ENCODE results near the gene IPCEF1.
A peak's percentile ranks its signal among the peaks of the same experiment; 100 is the strongest.
"Not testable (repeated sequence)": the region's sequence is repeated elsewhere in the genome, so short reads cannot be mapped to it uniquely, and the experiment has no call there.

IPCEF1 gene

DNA sequence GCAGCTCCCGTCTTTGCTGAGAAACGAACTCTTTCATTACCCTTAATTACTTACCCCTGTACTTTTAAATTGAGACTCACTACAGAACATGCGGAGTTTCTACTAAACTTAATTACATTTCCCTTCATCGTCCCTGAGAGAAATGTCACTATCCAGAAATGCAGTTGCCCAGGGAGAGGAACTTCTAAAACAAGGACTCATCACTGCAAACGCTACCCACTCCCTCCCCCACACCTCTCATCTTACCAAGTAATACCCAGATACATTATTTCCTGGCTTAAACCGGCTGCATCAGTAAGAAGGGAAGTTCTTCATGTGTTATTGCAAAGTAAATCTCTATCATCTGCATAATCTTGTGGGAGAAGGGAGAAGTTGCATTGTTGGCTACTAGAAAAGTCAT lies 138.3 kb downstream of the IPCEF1 start:
- DNase-seq, result peak; percentile 74 to 81 (median 79)

DNA sequence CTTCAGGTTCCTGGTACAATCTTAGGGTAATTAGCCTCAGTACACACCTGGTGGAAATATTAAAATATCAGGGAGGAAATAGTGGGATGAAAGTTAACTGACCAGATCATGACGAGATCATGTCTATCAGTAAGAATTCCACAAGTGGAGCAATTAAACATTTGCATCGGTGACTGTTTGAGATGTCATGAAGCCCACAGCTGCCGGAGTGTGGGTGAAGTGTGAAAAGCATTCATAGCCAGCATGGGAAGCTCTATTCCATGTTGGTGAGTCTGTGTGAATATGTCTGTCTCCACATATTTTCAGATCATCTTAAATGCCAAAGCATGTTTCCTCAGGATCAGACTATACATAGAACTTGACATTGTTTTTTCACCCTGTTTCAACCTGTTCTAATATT lies 142.8 kb downstream of the IPCEF1 start:
- DNase-seq, result no peak

- DNase-seq, result no peak
Measured at GRCh38 chr6:154210678-154211077, 145.9 kb downstream of the IPCEF1 start.

DNA sequence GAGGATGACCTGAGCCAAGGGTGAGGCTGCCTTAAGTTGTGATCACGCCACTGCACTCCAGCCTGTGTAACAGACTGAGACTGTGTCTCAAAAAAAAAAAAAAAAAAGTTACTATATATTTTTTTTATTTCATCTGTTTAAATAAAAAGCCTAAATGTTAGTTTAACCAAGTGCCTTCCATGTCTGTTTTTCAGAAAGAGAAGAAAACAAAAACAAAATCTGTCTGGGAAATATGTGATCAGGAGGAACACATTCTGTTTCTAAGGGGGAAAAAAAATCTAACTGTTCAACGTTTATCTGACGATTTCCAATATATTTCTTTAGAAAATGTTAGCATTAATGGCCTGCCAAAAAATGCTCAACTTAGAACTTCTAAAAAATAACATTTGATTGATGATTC lies 147.0 kb downstream of the IPCEF1 start:
- DNase-seq, result no peak

- DNase-seq, result no peak
Measured at GRCh38 chr6:154206996-154207395, 149.6 kb downstream of the IPCEF1 start.

DNA sequence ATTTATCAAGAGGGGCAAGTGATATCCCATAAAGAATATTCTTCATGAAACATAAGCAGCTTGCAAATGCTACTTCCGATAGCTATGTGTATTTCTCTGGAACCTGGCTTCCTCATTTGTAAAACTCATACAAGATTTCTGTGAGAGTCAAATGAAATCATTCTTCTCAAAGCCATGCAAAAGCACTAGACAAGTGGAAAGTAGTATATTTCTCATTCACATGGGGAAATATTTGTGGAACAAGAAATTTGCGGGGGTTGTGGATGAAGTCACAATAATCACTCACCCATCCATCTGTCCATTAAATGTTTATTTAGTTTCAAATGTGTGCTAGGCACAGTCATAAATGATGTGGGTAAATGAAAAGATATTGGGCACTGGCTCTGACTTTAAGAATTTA lies 150.5 kb downstream of the IPCEF1 start:
- peak; percentile 22 to 67 (median 38) for DNase-seq

DNA sequence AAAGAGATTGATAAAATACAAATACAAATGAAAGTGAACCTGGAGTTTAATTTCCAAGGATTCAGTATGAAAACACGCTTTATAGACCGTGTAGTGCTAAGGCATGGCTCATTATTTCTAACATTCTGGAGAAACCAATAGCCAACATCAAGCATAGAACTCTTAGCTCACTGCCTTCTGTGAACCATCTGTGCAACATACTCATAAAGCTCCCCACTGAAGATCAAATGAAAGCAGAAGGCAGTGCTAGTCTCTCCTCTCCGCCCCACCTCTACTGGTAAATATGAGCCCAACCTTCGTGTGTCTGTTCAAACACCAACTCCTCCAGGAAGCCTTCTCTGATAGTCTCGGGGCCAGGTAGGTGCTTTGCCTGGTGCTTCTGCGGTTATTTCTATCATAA lies 153.6 kb downstream of the IPCEF1 start:
- no peak for DNase-seq

DNA sequence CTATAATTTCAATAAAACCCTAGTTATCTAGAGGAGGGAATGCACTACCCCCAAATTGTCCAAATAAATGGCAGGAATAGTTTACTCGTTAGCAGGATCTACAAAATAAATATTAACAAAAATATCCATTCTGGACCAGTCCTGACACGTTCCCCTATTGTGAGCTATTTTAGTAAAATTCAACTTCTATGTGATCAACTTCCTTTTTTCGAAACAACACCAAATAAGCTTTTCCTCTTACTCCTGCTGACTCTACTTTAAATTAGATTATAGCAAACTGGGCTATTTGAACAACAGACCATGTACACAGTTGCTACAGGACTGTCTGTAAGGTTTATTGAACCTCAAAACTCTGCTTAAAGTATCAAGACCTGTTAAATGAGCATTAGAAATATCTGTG lies 154.3 kb downstream of the IPCEF1 start:
- DNase-seq, result peak in 2 of 3 donors; percentile 47 to 48

DNA sequence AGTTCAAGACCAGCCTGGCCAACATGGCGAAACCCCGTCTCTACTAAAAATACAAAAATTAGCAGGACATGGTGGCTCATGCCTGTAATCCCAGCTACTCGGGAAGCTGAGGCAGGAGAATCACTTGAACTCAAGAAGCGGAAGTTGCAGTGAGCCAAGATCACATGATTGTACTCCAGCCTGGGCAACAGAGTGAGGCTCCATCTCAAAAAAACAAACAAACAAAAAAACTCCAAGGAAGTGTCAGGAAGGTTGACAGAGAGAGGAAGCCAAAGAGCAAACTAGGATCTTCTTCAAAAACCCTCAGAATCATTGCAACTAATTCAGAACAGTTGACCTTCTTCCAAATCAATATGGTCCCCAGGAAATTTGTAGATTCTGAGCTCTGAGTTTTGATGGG lies 154.9 kb downstream of the IPCEF1 start:
- peak; percentile 39 to 61 (median 56) for DNase-seq

GRCh38 chr6:154197196-154197860 lies 159.3 kb downstream of the IPCEF1 start:
- DNase-seq, result peak; percentile 56 to 92 (median 74)

- no peak for DNase-seq
Measured at GRCh38 chr6:154196333-154196885, 160.2 kb downstream of the IPCEF1 start.

- DNase-seq, result no peak
Measured at GRCh38 chr6:154187714-154188113, 168.9 kb downstream of the IPCEF1 start.

GRCh38 chr6:154187203-154187602 lies 169.4 kb downstream of the IPCEF1 start:
- DNase-seq, result no peak

GRCh38 chr6:154179434-154179833 lies 177.2 kb downstream of the IPCEF1 start:
- DNase-seq, result no peak

DNA sequence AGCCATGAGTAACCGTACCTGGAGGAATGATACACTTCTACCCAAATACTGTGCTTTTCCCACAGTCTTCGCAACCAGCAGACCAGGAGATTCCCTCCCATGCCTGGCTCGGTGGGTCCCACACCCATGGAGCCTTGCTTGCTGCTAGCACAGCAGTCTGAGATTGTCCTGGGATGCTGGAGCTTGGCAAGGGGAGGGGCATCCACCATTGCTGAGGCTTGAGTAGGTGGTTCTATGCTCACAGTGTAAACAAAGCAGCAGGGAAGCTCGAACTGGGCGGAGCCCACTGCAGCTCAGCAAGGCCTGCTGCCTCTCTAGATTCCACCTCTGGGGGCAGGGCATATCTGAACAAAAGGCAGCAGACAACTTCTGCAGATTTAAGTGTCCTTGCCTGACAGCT lies 184.2 kb downstream of the IPCEF1 start:
- not testable (repeated sequence) for DNase-seq

DNA sequence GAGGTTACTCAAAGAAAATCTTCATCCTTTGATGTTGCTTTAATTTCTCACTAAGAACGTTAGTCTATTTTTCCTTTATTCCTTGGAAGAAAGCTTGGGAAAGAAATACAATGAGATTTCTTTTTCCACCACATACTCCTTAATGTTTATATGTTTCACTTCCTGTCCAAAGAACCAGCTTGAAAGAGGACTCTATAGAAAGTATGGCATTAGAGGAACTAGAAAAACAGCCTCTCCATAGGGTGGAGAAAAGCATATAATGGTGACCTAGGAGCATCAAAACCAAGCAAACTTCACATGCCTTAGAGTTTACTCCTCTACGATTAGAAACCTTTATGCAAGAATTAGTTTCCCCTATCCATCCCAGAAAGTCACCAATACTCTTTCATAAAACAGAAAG lies 186.5 kb downstream of the IPCEF1 start:
- no peak for DNase-seq

DNA sequence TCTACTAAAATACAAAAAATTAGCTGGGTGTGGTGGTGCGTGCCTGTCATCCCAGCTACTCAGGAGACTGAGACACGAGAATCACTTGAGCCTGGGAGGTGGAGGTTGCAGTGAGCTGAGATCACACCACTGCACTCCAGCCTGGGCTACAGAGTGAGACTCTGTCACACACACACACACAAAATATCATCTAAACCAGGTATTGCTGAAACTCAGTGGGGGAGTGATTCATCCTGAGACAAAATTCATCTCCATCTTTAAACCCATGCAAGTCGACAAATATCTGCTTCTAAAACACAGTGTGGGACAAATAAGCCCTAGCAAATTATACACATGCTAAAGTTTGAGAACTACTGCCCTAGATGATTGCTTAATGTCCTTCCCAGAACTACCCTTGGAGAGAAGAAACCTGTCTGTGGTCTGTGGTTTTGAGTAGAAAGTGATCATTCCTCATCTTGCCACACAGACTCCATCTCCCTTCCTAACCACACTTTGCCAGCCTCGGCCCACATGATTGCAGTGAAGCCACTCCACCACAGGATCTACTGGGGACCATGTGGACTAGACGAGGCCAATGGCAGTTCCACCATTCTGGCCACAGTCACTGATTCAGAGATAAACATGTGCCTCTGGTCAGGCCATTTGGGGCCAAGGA lies 187.3 kb downstream of the IPCEF1 start:
- no peak for DNase-seq

DNA sequence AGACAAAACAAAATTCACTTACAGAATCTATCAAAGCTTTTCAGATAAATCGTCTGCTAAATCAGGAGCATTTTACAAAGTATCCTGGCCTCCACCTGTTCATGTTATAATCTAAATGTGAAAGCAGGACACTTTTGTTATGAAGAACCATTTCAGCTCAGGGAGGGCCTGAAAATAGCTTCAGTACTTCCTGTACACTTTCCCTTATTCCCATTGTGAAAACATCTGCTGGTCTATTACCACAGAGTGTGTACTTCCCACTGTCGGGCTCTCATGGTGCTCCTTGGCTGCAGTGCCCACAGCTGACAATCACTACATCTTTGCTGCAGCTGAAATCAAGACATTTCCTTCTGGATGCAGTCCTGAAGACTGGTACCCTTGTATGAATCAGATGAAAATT lies 189.5 kb downstream of the IPCEF1 start:
- peak; percentile 47 to 62 (median 57) for DNase-seq

- DNase-seq, result peak; percentile 55 to 57 (median 55)
Measured at GRCh38 chr6:154166140-154166539, 190.5 kb downstream of the IPCEF1 start.

GRCh38 chr6:154165478-154165877 lies 191.1 kb downstream of the IPCEF1 start:
- peak in 1 of 3 donors; percentile 38 for DNase-seq

DNA sequence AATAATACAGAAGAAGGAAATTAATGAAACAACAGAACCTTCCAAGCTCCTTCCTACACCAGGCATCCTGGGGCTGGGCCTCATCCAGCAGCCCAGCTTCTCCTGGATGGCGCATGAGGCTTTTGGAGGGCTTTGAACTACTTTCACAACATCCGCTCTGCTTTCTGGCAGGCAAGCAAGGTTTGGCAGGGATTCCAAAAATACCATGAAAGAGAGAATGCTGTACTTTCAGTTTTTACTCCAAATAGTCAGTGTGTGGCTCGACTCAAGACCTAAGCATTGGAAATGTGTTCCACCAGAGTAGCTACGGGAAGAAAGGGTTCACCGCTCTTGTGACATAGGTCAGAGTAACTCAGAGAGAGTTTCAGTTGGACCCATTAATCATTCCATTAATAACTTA lies 192.2 kb downstream of the IPCEF1 start:
- no peak for DNase-seq

DNA sequence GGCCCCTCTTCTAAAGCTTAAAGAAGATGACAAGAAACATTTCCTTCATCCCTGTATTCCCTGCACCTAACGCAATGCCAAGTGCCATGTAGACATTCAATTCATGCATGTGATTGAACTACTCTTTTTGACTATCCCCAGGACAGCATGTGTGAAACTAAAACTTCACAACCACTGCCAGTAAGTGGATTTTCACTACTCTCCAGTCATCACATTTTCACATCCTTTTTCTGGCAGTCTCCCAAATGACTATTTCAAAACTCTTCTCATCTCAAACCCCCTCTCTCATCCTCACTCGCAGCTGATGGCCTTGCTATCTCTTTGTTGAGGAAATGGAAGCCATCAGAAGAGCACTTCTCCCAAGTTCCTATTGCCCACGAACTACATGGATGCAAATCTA lies 194.9 kb downstream of the IPCEF1 start:
- peak in 2 of 3 donors; percentile 51 to 58 for DNase-seq

- DNase-seq, result no peak
Measured at GRCh38 chr6:154159126-154159525, 197.5 kb downstream of the IPCEF1 start.

GRCh38 chr6:154157706-154158105 lies 198.9 kb downstream of the IPCEF1 start:
- DNase-seq, result no peak
